A549 (cell line): Measurements from ENCODE around the gene MUC4. TPM values are rescaled to one million over a fixed set of nuclear protein-coding genes. Genes with fewer than 3 reads are reported as not detected.

Source experiments
- ATAC-seq, 2 experiments: fragments of 200-7000 bp in 1 of 2; fragments of >200 bp in 1 of 2; cut with Nextera tagmentation in 1 of 2; cut with Tn5 transposase in 1 of 2; 3 replicates each; pipeline versions ENCODE4 v1.8.0 to v1.9.1; 2018 to 2020; ENCODE audit warnings: mild to moderate bottlenecking in 1 of 2, moderate library complexity in 1 of 2
- CTCF ChIA-PET: fragments of 300-600 bp; sonication (Branson Sonifier 250); formaldehyde crosslinking; extraction: SDS; loops from one replicate; lab custom pipeline; 2021; ENCODE audit warnings: antibody characterized with exemption, inconsistent platforms; lab: Yijun Ruan, JAX
- POLR2A ChIA-PET: fragments of 350-600 bp; formaldehyde crosslinking; extraction: SDS; loops from one replicate; lab custom pipeline; 2021; ENCODE audit warnings: antibody characterized with exemption, inconsistent platforms; lab: Yijun Ruan, JAX
- DNase-seq, 2 experiments: peaks; one replicate each; pipeline versions ENCODE4 v3.0.0 to v3.0.0-alpha.2; 2011 to 2016; ENCODE audit warnings: low read depth in 1 of 2, low spot score in 1 of 2
- FAIRE-seq: peaks from 2 replicates; lab custom pipeline; 2011; peaks lifted over from hg19 to GRCh38; lab: Jason Lieb, UNC
- H3K27ac ChIP-seq, 2 experiments: fragments of >200 bp; sonication (Bioruptor Twin); formaldehyde crosslinking; 3 replicates each; pipeline ENCODE4 v1.5.1; 2016 to 2017
- H3K4me1 ChIP-seq: fragments of >200 bp; sonication (Bioruptor Twin); formaldehyde crosslinking; 3 replicates; pipeline ENCODE4 v1.6.1; 2016
- H3K4me2 ChIP-seq: fragments of >200 bp; sonication (Bioruptor Twin); formaldehyde crosslinking; 3 replicates; pipeline ENCODE4 v1.6.1; 2016
- H3K4me3 ChIP-seq: fragments of >200 bp; sonication (Bioruptor Twin); formaldehyde crosslinking; 3 replicates; pipeline ENCODE4 v1.5.1; 2016
- H3K9me3 ChIP-seq: fragments of >200 bp; sonication (Bioruptor Twin); formaldehyde crosslinking; 3 replicates; pipeline ENCODE4 v1.6.1; 2016
- BHLHE40 ChIP-seq: IDR thresholded peaks from 2 replicates; pipeline ENCODE4 v1.6.1; 2012; ENCODE audit warnings: low read depth, low read length, inconsistent platforms
- CBX8 ChIP-seq: fragments of 200-600 bp; sonication (generic); IDR thresholded peaks from 2 replicates; pipeline ENCODE4 v1.6.1; 2016
- CEBPB ChIP-seq, 2 experiments: fragments of >200 bp in 1 of 2; sonication (Bioruptor Twin) in 1 of 2; formaldehyde crosslinking in 1 of 2; IDR thresholded peaks; 2 replicates each; pipeline ENCODE4 v1.6.1; 2012 to 2016
- CHD4 ChIP-seq: fragments of 200-600 bp; sonication (generic); IDR thresholded peaks from 2 replicates; pipeline ENCODE4 v1.6.1; 2016; ENCODE audit warnings: antibody characterized with exemption, mild to moderate bottlenecking, borderline replicate concordance
- EHF ChIP-seq: fragments of 250-450 bp; sonication (Bioruptor Pico); IDR thresholded peaks from 2 replicates; pipeline ENCODE4 v1.5.0; 2020; ENCODE audit warnings: mild to moderate bottlenecking
- EP300 ChIP-seq, 2 experiments: fragments of >200 bp; sonication (Bioruptor Twin); formaldehyde crosslinking; IDR thresholded peaks; 2 replicates in 1 of 2; 3 replicates in 1 of 2; pipeline ENCODE4 v1.6.1; 2016 to 2017
- FOSB ChIP-seq: fragments of 250-450 bp; sonication (Bioruptor Pico); IDR thresholded peaks from 2 replicates; pipeline ENCODE4 v1.5.0; 2020; ENCODE audit warnings: mild to moderate bottlenecking, moderate library complexity
- FOSL2 ChIP-seq, 2 experiments: fragments of 450-650 bp in 1 of 2; fragments of >200 bp in 1 of 2; sonication (Bioruptor Twin) in 1 of 2; formaldehyde crosslinking; IDR thresholded peaks; 2 replicates each; pipeline versions ENCODE4 v1.5.0 to v1.6.1; 2016 to 2020; ENCODE audit warnings: mild to moderate bottlenecking in 1 of 2, moderate library complexity in 1 of 2
- FOXS1 ChIP-seq: fragments of 250-450 bp; sonication (Bioruptor Pico); IDR thresholded peaks from 2 replicates; pipeline ENCODE4 v1.5.0; 2020; ENCODE audit warnings: mild to moderate bottlenecking, moderate library complexity
- HOXB13 ChIP-seq: fragments of 250-450 bp; sonication (Bioruptor Pico); IDR thresholded peaks from 2 replicates; pipeline ENCODE4 v1.5.0; 2020; ENCODE audit warnings: low read depth, mild to moderate bottlenecking, moderate library complexity
- JUNB ChIP-seq: fragments of >200 bp; sonication (Bioruptor Twin); formaldehyde crosslinking; IDR thresholded peaks from 2 replicates; pipeline ENCODE4 v1.6.1; 2016
- KDM1A ChIP-seq: fragments of 200-600 bp; sonication (generic); IDR thresholded peaks from 2 replicates; pipeline ENCODE4 v1.6.1; 2016; ENCODE audit warnings: low read depth, mild to moderate bottlenecking
- KDM5A ChIP-seq: fragments of 200-600 bp; sonication (generic); IDR thresholded peaks from 2 replicates; pipeline ENCODE4 v1.6.1; 2016; ENCODE audit warnings: antibody characterized with exemption, mild to moderate bottlenecking
- MAFK ChIP-seq: fragments of 450-650 bp; IDR thresholded peaks from 2 replicates; pipeline ENCODE4 v1.6.1; 2014; ENCODE audit not compliant: partially characterized antibody
- NPAS2 ChIP-seq: fragments of 250-450 bp; sonication (Bioruptor Pico); IDR thresholded peaks from 2 replicates; pipeline ENCODE4 v1.8.0; 2022; ENCODE audit warnings: mild to moderate bottlenecking, moderate library complexity, borderline replicate concordance
- POLR2A ChIP-seq: IDR thresholded peaks from 2 replicates; pipeline ENCODE4 v1.6.1; 2012; ENCODE audit warnings: mild to moderate bottlenecking, low read length
- POLR2AphosphoS2 ChIP-seq: conservative IDR thresholded peaks from 2 replicates; pipeline ENCODE4 v1.6.1; 2012; ENCODE audit warnings: low read length, improper control_type of control experiment, inconsistent platforms
- RCOR1 ChIP-seq: fragments of 150-350 bp; IDR thresholded peaks from 2 replicates; pipeline ENCODE4 v1.6.1; 2014; ENCODE audit warnings: antibody characterized with exemption, low read length, low read depth
- RNF2 ChIP-seq: fragments of 200-600 bp; sonication (generic); IDR thresholded peaks from 2 replicates; pipeline ENCODE4 v1.6.1; 2016; ENCODE audit warnings: low read depth, mild to moderate bottlenecking, antibody characterized with exemption, moderate library complexity, borderline replicate concordance
- WGBS: methylation state at CpG from one replicate; pipeline ENCODE4 v1.1.6; 2017; ENCODE audit errors: missing lambda C conversion rate; 5-methylcytosine and 5-hydroxymethylcytosine counted together
- polyA plus RNA-seq, 4 experiments: library from polyadenylated mRNA; depleted of rRNA in 3 of 4; stranded (reverse); fragments of >200 nt; fragmentation: RNase III in 1 of 4; extraction: RNeasy Plus Mini Kit Qiagen cat#74134 plus additional on column Dnase treatment in 1 of 4; gene quantifications; 2 replicates in 3 of 4; 3 replicates in 1 of 4; pipeline ENCODE4 v1.2.3, GENCODE V29; 2011 to 2017
- TF ChIP-seq, protein P1 (sequence below): IDR thresholded peaks from 2 replicates; pipeline ENCODE4 v1.6.1; 2012
- TF ChIP-seq, protein P2 (sequence below): fragments of 250-450 bp; sonication (Bioruptor Pico); IDR thresholded peaks from 2 replicates; pipeline ENCODE4 v1.5.0; 2021; ENCODE audit warnings: mild to moderate bottlenecking, moderate library complexity, borderline replicate concordance
- TF ChIP-seq, protein P3 (sequence below): fragments of >200 bp; sonication (Bioruptor Twin); formaldehyde crosslinking; IDR thresholded peaks from 3 replicates; pipeline ENCODE4 v1.6.1; 2016
- TF ChIP-seq, protein P4 (sequence below): fragments of 450-650 bp; IDR thresholded peaks from 2 replicates; pipeline ENCODE4 v1.6.1; 2014; ENCODE audit warnings: antibody characterized with exemption
- TF ChIP-seq, protein P5 (sequence below): fragments of >200 bp; sonication (Bioruptor Twin); formaldehyde crosslinking; IDR thresholded peaks from 3 replicates; pipeline ENCODE4 v1.5.1; 2016

Gene MUC4
- polyA plus RNA-seq, 2 of the 4 experiments (the other 2 are of a cell fraction): 0.04 TPM; not detected in 1

DNA sequence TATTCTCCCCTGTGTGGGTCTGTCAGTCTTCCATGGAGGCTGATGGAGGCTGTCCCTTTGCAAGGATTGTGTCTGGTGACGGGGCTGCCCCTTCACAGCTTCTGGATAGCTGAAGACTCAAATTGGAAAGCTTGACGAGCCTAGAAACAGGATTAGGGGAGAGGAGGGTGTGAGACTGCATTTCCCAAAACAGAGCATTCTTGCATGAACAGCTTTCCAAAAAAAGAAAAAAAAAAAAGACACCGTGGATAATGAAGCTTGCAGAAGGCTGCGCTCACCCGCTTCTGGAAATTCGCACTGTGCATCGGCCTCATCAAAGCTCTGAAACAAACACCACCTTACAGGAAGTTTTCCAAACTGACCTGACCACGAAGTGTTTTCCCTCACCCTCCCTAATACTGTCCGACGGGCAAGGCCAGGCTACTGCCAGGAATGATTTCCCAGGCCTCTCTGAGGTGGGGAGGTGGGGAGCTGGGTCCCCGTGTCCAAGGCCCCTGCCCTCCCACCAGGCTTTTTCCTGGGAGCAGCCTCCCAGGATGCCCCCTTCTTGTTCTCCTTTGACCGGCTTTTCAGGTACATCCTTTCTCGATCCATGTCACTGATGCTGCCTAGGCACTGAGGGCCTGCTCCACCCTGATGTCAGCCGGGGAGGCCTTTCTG is 24.9 kb upstream of the MUC4 start (continued):
- no peak for TF ChIP-seq BHLHE40
- TF ChIP-seq POLR2A: no peak
- TF ChIP-seq POLR2AphosphoS2: no peak

DNA sequence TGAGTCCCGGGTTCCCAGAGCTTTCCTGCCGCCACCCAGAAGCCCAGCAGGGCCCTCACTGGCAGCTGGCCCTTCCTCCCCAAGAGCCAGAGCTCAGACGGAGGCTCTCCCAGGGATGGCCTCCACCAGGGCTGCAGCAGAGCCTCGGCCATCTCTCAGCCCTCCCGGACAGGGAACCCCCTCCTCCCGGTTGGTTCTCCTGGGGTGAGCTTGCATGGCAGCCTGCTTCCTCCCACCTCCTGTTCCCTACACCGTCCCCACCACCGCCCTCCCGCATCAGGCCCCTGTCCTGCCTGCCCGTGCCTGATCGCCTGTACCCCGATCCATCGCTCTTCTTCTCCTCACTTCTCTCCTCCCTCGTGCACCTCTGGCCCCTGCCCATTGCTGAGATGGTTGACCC is 24.1 kb upstream of the MUC4 start:
- Histone ChIP-seq H3K4me3 (no peak overlapping the region), H3K4me1 (no peaks in the 10 kb centered on the region), H3K9me3 (no peaks in the 10 kb centered on the region), H3K4me2 (no peak overlapping the region), H3K27ac (no peak overlapping the region)
- WGBS: 76% methylated on average over 12 of the region's 14 CpGs
- ATAC-seq: peak in 1 of 2 experiments; percentile 42; a peak in 3 of 6 replicates
- no peak for DNase-seq
- TF ChIP-seq, protein P1, sequence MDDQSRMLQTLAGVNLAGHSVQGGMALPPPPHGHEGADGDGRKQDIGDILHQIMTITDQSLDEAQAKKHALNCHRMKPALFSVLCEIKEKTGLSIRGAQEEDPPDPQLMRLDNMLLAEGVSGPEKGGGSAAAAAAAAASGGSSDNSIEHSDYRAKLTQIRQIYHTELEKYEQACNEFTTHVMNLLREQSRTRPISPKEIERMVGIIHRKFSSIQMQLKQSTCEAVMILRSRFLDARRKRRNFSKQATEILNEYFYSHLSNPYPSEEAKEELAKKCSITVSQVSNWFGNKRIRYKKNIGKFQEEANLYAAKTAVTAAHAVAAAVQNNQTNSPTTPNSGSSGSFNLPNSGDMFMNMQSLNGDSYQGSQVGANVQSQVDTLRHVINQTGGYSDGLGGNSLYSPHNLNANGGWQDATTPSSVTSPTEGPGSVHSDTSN: no peak
- TF ChIP-seq EHF (CRISPR knock-in tag) (no peak), KDM1A (no peak), FOSL2 (IDR thresholded peaks at IDR 0.05) (no peak), FOSL2 (CRISPR knock-in tag; IDR thresholded peaks at IDR 0.05) (no peak), CBX8 (no peak), RNF2 (no peak), CEBPB (IDR thresholded peaks at IDR 0.05) (no peak), KDM5A (no peak), NPAS2 (CRISPR knock-in tag) (no peak)
- TF ChIP-seq, protein P2, sequence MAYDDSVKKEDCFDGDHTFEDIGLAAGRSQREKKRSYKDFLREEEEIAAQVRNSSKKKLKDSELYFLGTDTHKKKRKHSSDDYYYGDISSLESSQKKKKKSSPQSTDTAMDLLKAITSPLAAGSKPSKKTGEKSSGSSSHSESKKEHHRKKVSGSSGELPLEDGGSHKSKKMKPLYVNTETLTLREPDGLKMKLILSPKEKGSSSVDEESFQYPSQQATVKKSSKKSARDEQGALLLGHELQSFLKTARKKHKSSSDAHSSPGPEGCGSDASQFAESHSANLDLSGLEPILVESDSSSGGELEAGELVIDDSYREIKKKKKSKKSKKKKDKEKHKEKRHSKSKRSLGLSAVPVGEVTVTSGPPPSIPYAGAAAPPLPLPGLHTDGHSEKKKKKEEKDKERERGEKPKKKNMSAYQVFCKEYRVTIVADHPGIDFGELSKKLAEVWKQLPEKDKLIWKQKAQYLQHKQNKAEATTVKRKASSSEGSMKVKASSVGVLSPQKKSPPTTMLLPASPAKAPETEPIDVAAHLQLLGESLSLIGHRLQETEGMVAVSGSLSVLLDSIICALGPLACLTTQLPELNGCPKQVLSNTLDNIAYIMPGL: no peak
- TF ChIP-seq, protein P3, sequence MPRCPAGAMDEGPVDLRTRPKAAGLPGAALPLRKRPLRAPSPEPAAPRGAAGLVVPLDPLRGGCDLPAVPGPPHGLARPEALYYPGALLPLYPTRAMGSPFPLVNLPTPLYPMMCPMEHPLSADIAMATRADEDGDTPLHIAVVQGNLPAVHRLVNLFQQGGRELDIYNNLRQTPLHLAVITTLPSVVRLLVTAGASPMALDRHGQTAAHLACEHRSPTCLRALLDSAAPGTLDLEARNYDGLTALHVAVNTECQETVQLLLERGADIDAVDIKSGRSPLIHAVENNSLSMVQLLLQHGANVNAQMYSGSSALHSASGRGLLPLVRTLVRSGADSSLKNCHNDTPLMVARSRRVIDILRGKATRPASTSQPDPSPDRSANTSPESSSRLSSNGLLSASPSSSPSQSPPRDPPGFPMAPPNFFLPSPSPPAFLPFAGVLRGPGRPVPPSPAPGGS: no peak
- ChIA-PET CTCF (interaction anchor here (0.9 to 3.7 kb wide), 3 partner anchors 11 to 59 kb away, joined by 3 to 26 read pairs (median 3); no protein-coding TSS in a partner anchor), POLR2A (no interaction called here)
- FAIRE-seq: no peak

DNA sequence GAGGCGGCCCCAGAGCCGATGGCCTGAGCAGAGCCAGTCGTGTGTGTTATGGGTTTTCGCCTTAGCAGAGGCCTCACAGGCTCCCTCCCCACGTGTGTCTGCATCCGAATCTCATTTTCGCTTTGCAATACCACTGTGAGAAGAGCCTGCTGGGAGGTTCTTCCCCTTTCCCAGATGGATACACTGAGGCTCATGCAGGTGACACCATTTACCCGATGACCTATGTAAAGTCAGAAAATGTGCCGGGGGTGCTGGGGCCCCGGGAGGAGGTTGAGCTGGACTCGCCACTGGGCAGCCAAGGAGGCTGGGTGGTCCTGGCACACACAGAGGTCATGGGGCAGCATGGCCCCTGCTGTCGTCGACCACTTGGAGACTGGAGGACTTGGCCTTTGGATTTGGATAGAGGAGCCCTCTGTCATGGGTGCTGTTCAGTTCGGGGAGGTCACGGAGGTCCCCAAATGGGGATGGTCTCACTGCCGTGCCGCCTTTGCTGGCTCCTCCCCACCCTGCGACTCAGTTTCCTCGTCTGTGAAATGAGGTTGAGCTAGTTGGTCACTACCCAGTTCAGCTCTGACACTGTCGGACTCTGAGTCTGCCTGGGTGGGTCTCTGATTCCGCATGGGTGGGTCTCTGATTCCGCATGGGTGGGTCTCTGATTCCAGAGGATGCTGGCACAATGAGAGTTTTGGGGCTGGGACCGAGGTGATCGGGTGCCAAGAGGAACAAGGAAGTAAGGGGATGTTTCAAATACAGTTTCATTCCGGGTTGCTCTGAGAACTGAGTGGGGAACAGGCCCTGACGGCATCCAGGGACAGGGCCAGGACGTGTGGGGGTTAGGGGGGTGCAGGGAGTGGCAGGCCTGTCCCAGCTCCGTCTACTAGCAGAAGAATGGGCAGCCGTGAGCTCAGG is 23.2 kb upstream of the MUC4 start:
- FAIRE-seq: no peak
- no peak for DNase-seq
- no peak for ATAC-seq
- Histone ChIP-seq H3K4me3 (no peak overlapping the region), H3K4me1 (no peaks in the 10 kb centered on the region), H3K9me3 (no peaks in the 10 kb centered on the region), H3K27ac (no peak overlapping the region), H3K4me2 (no peak overlapping the region)
- 83% methylated on average over 27 of the region's 29 CpGs for WGBS
- ChIA-PET CTCF (interaction anchor here (0.9 to 3.7 kb wide), 2 partner anchors 12 to 15 kb away, joined by 3 to 26 read pairs; no protein-coding TSS in a partner anchor), POLR2A (no interaction called here)
- TF ChIP-seq CEBPB (IDR thresholded peaks at IDR 0.05) (no peak), RCOR1 (no peak), FOXS1 (CRISPR knock-in tag) (no peak), CHD4 (no peak), EP300 (IDR thresholded peaks at IDR 0.05) (no peak), HOXB13 (CRISPR knock-in tag) (no peak), MAFK (no peak), JUNB (no peak), FOSB (no peak), POLR2AphosphoS2 (no peak)
- TF ChIP-seq, protein P2: no peak
- TF ChIP-seq, protein P4, sequence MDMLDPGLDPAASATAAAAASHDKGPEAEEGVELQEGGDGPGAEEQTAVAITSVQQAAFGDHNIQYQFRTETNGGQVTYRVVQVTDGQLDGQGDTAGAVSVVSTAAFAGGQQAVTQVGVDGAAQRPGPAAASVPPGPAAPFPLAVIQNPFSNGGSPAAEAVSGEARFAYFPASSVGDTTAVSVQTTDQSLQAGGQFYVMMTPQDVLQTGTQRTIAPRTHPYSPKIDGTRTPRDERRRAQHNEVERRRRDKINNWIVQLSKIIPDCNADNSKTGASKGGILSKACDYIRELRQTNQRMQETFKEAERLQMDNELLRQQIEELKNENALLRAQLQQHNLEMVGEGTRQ: no peak
- TF ChIP-seq, protein P5, sequence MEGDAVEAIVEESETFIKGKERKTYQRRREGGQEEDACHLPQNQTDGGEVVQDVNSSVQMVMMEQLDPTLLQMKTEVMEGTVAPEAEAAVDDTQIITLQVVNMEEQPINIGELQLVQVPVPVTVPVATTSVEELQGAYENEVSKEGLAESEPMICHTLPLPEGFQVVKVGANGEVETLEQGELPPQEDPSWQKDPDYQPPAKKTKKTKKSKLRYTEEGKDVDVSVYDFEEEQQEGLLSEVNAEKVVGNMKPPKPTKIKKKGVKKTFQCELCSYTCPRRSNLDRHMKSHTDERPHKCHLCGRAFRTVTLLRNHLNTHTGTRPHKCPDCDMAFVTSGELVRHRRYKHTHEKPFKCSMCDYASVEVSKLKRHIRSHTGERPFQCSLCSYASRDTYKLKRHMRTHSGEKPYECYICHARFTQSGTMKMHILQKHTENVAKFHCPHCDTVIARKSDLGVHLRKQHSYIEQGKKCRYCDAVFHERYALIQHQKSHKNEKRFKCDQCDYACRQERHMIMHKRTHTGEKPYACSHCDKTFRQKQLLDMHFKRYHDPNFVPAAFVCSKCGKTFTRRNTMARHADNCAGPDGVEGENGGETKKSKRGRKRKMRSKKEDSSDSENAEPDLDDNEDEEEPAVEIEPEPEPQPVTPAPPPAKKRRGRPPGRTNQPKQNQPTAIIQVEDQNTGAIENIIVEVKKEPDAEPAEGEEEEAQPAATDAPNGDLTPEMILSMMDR: no peak
